Superior temporal gyrus (tissue), 1 donor: ENCODE results near the gene SLC23A1.
"Not testable (repeated sequence)": the region's sequence is repeated elsewhere in the genome, so short reads cannot be mapped to it uniquely, and the experiment has no call there.

Source experiments
- DNase-seq: peaks from one replicate; pipeline ENCODE4 v3.0.0-alpha.2; 2016; ENCODE audit errors: extremely low spot score

Gene SLC23A1

DNA sequence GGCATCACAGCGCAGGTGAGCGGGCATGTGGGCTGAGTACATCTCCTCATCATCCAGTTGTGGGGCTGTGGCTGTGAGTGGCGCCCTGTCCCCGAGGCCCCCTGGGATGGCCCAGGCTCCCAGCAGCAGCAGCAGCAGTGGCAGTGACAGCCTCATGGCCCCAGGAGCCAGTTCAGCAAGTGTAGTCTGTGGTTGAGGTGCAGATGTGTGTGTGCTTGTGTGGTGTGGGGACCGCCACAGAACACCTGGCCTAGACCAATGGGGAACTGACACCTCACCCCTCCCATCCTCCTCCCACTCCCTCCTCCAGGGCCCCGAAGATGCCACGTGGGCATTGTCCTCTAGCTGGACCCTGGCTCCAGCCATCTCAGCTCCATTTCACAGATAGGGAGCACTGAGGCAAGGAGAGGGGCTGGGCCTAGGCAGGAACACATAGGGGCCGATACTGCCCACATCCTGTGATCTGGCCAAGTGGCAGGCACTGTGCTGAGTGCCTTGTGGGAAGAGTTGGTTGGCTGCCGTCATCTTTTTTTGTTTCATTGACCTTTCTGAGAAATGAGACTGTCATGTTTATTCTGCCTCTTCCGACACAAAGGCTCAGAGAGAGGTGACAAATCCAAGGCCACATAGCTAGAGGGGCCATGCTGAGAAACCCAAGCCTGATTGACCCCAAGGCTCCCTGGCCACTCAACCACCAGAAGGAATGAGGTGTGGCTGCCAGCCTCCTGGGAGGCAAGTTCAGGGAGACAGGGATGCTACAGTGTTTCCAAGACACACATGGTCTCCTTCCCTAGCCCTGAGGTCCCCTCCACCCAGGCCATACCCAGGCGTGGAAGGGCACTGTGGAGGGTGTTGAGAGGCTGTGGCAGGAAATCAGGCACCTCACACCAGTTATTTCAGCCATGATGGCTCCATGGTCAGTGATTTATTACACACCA, 6.9 kb upstream of the SLC23A1 start, which contains the start of gene MZB1:
Gene MZB1 (minus strand): TSS at position 213 of the 938 bp plus-strand sequence. CDS start 57 bp downstream, at position 156.
- no peak for DNase-seq

DNA sequence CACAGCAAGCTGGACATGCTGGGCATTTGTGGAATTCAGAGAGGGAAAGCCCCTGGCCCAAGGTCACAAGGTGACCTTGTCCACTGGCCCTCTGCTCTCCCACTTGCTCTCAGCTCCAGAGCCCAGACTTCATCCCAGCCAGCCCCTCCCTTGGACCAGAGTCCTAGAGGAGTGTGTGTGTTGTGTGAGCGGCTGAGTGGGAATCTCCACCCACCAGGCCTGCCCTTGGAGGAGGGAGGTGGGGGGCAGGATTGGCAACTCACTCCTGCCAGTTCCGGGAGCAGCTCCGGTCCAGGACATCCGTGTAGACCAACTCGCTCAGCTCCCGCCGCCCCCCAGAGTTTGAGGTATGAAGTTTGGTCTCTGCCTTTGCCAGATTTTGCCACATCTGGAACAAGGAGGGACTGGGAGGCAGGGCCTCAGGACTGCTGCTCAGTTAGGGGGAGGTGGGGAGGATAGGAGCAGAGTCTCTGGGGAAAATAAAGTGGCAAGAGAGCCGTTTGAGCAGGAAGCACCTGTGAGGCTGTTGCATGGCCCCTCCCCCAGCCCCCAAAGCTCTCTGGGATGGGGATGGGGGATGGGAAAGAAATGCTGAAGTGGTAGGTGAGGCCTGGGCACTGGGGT, 5.2 kb upstream of the SLC23A1 start:
- no peak for DNase-seq

DNA sequence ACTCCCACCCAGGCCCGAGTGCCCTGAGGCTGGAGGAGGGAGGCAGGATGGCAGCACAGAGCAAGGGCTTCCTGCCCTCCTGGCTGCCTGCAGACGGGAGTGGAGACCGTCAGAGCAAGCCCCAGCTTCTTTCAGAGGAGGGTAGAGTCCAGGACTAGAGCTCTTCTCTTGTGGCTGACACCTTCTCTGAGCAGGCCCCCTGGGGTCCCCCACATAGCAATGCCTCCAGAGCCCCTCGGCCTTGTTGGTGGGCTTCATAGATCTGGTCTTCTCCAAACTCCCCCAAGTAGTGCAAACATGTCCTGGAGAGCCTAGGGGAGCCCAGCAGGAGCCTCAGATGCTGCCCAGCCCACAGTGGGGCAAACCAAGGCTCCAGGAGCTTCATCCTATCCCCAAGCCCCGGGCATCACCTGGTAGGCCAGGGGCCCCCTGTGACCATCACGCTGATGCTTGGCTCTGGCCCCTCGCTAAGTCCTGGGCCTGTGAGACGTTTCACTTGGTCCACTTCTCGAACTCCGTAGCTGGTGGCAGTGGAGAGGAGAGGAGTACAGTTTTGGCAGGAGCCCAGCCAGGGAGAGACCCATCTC, 4.6 kb upstream of the SLC23A1 start:
- no peak for DNase-seq

DNA sequence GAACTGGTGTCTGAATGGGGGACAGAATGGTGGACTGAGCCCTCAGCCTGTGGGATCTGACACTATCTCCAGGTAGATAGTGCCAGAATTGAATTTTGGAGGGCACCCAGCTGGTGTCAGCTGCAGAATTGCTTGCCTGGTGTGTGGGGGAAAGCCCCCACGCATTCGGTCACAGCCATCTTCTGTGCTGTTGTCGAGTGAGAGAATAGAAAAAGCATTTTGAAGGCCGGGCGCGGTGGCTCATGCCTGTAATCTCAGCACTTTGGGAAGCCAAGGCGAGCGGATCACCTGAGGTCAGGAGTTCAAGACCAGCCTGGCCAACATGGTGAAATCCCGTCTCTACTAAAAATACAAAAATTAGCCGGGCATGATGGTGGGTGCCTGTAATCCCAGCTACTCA, 3.9 kb upstream of the SLC23A1 start:
- not testable (repeated sequence) for DNase-seq

DNA sequence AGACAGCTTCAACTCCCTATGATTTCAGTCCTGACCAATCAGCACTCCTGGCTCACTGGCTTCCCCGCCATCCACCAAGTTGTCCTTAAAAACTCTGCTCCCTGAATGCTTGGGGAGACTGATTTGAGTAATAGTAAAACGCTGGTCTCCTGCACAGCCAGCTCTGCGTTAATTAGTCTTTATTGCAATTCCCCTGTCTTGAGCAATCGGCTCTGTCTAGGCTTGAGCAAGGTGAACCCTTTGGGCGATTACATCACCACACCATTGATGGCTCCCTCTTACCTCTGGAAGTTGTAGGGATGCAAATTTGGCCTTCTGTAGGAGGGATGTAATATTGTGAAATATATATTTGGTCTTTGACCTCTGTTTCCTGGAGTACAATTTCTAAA, 2.9 kb upstream of the SLC23A1 start:
- DNase-seq: no peak

DNA sequence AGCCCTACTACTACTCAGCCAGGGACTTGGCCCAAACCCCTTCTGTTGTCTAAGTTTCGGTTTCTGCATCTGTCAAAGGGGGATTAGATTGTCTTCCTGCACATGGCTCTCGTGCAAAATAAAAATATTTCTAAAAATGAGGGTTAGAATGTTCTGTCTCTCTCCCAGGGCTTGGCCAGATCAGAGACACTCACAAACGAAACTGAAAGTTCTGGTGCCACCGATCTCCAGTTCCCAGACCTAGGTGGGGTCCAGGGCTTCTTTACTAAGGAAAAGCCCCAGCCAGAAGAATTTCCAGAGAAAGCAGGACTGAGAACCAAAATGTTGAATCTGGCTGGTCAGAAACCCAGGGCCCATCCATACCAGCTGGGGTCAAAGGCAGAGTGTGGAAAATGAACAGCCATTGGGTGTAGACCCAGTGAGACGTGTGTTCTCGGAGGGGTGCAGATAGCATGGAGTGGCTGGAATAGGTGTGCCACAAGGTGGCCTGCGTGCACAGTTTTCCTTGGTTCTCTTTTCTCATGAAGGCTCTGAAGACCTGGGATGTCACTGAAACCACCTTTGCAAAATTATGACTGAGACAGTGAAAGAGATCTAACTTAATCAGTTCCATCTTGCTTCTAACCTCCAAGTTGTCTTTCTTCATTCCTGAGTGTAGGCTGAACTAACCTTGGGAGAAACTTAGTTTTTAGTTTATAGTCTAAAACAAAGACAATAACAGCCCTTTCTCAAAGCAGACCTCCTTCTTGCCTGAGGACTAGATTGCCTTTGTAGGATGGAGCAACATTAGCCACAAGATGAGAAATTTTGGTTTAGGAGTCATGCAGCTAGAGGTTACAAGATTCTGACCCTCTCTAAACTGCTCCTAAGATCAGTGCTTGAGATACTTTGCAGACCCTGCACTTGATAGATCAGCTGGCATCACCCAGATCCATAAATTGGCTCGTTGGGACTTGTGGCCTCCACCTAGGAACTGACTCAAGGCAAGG, 2.3 kb upstream of the SLC23A1 start:
- no peak for DNase-seq

DNA sequence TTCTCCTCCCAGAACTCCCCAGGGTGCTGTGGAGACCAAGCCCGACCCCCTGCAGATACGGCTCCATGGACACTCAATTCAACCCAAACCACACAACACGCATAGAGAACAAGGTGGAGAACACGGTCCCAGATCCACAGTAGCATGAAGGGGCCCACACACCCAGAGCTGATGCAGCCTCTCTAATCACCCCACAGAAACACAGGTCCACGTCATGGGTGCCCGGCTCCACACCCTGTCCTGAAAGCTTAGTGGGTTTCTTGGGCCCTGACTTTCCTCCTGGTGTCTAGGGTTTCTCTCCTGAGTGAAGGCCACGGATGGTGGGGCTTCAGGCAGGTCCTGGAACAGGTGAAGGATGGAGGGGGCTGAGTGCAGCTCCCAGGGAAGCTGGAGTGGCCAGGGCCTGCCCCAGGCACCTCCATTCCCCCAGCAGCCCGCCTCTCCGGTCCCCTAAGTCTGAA, 1.5 kb upstream of the SLC23A1 start:
- DNase-seq: no peak

DNA sequence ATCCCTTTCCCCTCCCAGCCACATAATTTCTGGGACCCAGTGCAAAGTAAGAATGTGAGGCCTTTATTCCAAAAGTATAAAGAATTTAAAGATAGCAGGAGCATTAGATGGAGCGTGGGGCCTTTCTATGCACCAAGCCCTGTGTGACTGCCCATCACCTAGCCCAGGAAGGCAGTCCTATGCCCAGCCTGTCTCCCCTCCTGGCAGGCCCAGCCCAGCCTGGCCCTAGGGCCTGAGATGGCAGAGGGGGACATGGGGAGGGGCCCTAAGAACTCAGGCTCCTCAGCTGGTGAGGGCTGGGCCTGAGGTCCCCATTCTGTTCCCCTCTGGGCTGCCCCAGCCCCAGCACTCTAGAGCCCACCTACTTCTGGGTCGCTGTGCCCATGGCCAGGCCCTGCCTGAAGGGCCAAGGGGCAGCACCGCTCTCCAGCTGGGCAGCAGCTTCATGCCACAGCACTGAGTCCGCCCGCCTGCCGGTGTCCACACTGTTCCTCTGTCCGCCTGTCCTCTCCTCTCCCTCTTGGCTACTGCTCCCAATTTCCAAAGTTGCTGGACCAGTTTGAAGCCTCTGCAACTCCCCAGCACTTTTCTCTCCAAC, 995 bp upstream of the SLC23A1 start:
- no peak for DNase-seq

DNA sequence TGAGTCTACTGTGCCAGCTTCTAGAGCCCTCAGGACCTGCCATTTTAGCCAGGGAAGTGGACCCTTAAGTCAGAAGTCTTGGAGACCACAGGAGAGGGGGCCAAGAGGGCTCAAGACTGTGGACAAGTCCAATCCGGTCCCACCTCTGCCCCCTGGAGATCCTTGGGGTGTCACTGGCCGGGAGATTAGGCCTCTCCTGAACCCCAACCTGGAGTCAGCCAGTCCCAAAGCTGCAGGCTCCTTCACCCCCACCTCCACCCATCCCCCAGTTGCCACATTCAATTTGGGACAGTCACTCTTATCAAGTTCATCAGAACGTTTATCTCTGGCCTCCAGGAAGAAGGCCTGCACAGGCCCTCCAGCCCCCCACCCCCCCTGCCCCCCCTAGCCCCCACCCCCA, 290 bp downstream of the SLC23A1 start:
- DNase-seq: no peak

DNA sequence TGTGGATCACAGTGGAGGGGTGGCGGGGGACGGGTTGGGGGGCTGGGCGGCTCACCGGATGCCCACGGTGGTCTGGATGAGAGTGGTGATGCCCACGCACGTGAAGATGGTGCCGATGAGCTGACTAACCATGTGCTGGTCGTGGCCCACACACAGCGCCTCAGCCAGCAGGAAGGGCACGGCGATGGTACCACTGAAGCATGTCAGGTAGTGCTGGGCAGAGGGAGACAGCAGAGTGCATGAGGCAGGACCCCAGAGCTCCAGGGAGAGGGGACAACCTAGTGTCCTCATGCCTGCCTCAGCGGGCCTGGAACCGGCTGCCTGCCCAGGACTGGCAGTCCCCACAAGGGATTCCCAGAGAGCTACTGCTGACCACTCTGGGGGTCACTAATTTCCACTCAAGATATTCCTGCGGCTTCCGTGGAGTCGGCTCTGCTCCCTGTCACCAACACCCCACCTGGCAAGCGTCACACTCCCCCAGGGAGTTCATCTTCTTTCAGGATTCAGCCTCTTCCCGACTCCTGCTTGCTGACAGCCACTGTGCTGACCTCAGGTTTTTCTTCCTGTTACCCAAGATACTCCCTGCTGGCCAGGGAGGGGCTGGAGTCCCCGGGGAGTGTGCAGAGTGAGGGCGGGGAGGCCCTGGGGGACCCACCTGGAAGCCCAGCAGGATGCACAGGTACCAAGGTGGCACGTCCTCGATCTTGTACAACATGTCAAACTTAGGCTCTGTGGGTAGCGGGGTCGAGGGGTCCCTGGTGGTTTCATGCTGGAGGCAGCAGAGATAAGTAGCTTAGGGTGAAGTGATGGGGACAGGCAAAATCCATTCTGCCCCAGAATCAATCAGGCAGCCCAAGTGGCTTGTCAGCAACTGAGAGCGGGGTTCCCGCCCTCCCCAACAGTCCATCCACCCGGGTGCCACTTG, 998 bp downstream of the SLC23A1 start:
- DNase-seq: no peak

DNA sequence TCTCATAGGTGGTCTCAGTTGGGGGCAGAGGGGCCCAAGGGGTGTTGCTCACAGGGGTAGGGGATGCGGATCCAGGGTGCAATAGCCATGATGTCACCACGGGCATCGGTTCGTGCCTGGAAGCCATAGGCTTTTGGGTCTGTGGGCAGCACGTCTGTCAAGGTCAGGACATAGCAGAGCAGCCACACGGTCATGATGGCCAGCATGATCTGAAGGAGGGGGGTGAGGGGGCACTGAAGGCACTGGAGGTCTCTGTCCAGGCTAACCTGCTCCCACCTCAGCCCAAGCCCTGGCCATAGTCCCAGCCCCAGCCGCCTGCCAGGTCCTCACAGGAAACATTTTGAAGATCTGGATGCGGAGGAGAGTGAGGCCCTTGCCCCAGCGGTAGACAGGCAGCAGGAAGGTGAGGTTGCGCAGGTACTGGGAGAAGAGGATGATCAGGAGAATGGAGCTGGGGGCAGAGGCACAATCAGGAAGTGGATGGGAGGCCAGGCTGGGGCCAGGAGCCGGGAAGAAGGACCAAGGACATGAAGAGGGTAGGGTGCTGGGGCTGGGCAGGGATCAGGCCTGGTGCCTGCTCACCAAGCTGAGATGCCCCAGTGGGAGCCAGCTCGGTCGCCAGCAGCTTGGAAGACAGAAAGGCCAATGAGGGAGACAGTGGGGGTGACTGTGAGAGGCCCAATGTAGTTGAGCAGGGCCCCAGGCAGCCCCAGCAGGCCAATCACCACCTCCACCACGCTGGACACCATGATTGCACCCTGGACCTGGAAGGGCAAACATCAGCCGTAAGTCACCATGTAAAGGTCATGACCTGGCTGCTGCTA, 3.3 kb downstream of the SLC23A1 start:
- DNase-seq: no peak

DNA sequence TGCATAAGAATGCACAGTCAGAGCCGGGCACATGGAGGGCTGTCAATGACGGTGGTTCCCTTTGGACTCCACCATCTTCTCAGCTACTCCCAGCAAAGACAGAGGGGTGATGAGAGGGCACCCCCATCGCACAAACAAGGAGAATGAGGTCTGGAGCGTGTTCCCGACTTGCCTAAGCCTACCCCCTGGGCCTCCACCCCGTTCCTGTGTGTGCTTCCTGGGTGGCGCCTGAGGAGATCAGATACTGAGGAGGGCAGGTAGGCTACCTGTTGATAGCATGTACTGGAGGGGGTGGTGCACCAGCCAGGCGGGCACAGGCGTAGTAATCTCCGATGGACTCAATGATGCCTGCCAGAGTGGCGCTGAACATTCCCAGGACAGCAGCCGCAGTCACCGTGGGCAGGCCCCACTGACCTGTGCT, 4.1 kb downstream of the SLC23A1 start:
- DNase-seq: no peak

DNA sequence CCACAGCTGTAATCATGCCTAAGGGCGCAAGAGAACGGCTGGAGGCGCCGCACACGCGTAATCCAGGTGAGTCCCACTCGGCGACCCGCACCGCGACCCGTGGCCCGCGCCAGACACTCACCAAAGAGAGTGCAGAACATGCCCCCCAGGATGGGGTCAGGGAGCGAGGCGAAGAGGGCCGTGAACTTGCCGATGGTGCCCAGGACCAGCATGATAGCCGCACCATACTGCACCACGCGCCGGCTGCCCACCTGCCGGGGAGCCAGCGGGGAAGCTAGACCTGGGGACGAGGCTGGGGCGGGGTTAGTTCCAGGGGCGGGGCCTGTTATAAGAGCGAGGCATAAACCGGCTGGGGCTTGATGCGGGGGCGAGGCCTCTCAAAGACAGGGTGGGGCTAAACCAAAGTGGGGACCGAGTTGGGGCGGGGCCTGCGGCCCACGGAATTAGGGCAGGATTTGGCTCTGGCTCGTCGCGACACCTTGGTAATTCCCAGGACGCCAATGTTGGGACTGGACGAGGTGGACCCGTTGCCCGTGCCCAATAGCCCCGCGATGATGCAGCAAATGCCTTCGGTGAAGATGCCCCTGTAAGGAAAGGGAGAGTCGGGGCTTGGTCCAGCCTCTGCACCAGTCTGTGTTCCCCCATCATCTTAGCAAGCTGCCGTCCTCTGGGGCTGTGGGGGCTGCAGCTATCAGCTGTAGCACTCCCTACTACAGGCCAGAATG, 4.8 kb downstream of the SLC23A1 start:
- DNase-seq: no peak

DNA sequence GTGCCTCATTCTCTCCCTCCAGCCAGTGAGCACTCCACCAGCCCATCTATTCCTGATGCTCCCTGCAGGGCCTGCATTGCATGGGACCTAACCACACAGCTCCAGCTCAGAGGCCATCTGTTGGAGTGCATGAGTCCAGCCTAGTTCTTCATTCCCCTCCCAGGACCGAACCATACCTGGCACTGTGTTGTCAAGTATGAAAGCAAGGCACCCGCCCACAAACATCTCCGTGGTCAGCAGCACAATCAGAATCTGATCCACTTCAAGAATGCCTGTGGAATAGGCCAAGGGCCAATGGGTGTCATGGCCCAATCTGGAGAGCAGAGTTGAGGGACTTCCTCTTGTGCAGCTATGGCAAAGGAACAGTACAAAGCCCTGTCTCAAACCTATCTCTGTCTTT, 5.9 kb downstream of the SLC23A1 start:
- DNase-seq: no peak

DNA sequence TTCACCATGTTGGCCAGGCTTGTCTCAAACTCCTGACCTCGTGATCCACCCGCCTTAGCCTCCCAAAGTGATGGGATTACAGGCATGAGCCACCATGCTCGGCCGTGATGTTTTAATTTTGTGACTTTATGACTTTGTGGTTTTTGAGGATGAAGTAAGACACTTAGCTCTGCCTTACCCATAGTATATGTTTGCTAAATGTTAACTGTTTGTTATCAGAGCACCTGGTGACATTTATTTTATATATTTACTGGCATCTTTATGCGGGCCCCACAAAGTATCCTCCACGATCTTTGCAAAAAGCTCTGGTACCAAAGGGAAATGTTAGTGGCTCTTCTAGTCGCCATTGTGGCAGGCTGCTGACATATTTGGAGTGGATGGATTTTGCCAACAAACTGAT, 6.7 kb downstream of the SLC23A1 start:
- no peak for DNase-seq

DNA sequence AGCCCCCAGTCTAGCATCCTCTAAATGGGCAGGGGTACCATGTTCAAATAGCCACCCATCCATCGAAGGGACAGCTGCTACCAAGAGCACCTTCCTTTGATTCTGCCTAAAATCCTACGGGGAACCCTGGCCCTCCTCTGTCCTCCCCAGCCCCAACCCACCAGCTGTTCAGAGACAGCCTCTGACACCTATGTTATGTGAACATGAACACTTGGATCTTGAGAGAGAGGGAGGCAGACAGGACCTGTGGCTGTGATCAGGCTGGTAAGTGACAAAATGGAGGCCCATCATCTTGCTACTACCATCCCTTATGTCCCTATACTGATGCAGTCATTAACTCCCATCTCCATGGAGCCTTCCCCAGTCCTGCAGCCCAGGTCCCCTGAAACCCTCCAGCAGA, 8.2 kb downstream of the SLC23A1 start:
- no peak for DNase-seq

DNA sequence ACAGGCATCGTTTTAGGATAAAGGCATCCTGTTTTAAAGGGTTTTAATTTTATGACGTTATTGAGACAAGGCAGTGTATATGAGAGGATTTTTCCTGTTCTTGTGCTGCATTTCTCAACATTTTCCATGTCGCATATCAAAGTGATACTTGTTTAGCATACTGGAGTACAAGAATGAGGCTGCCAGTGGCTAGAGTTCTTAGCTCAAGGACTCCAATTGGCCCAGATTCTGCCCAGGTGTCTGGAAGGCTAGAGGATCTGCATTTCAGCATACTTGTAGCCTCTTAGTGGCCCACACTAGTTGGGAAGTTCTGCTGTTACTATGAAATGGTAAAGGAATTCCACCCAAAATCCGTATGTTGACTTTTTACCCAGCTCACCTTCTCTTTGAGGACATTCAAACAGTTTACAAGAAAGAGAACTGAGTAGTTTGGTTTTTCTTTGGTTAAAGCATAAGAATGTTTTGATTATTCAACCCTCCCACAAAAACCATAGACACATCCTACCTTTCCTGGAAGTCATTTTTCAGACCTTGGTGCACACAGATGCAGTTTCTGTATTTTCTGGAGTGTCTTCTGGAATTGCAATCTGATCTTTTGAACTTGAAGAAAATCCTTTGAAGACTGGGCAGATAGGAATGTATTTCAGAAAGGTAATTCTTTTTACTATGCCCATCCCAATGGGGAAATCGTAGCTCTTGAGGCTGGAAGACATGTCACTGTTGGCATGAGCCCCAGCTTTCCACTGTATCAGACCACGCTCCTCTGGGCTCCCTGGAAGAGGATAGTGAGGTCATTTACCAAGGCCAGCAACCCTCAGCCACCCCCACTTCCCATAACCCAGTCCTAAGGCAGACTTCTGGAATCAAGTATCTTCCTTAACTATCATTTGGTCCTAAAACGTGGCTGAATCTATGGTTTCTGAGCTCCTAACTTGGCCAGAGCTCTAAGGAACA, 11.3 kb downstream of the SLC23A1 start:
- DNase-seq: no peak
